ENCODE measurements around the gene KRTAP1-5.

Gene KRTAP1-5

DNA sequence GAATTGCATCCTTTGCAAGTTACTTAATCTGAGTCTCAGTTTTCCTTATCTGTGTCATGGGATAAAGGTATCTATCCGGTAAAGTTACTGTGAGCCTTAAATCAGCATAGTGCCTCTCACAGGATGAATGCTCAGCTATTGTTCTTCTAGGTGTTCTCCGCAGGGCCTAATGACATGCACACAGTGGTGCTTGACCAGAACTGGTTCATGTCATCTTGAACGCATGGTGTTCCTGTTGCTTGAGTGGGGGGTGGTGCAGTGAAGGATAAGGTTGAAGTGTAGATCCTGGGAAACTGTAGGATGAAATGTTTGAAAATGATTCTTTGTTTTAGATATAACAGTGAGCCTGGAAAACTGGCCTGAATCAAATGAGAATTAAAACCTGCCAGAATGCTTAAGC, 46.9 kb downstream of the KRTAP1-5 start:
- DNase-seq (ENCODE audit: low spot score) = no peak
- TF ChIP-seq, protein P1, sequence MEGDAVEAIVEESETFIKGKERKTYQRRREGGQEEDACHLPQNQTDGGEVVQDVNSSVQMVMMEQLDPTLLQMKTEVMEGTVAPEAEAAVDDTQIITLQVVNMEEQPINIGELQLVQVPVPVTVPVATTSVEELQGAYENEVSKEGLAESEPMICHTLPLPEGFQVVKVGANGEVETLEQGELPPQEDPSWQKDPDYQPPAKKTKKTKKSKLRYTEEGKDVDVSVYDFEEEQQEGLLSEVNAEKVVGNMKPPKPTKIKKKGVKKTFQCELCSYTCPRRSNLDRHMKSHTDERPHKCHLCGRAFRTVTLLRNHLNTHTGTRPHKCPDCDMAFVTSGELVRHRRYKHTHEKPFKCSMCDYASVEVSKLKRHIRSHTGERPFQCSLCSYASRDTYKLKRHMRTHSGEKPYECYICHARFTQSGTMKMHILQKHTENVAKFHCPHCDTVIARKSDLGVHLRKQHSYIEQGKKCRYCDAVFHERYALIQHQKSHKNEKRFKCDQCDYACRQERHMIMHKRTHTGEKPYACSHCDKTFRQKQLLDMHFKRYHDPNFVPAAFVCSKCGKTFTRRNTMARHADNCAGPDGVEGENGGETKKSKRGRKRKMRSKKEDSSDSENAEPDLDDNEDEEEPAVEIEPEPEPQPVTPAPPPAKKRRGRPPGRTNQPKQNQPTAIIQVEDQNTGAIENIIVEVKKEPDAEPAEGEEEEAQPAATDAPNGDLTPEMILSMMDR (IDR thresholded peaks at IDR 0.05; ENCODE audit: extremely low read depth, insufficient read depth, missing control alignments) = no peak
- in situ Hi-C loops (cut with MboI; ENCODE audit: low pct_unique_long_range_greater_than_20kb, low sequenced_read_pairs, unreplicated experiment) = no loop called here

DNA sequence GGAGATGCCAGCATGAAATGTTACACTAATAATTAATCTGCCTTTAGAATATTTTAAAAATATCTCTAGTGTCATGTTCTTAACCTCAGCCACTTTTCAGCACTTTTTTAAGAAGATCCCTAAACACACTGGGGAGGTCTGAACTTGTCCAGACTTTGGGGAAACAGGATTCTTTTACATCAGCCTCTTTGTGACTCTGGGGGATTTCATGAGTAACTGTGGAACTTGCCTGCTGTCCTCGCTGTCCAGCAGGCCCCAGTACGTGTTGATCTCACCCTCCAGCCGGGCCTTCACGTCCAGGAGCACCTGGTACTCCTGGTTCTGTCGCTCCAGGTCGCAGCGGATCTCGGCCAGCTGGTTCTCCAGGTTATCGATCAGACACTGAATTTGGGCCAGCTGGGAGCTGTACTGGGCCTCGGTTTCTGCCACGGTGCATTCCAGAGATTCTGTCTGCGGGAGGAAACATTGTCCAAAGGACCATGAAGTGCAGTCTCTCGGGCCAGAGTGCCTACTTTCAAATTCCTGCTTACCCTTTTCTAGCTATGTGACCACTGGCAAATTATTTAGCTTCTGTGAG, 48.3 kb downstream of the KRTAP1-5 start:
- no peak for DNase-seq (ENCODE audit: low spot score)
- TF ChIP-seq, protein P1 (IDR thresholded peaks at IDR 0.05; ENCODE audit: extremely low read depth, insufficient read depth, missing control alignments) = no peak
- in situ Hi-C loops (cut with MboI; ENCODE audit: low pct_unique_long_range_greater_than_20kb, low sequenced_read_pairs, unreplicated experiment) = no loop called here

All from GM13977 (cell line).